Thyroid gland (tissue), 4 donors: Measurements from ENCODE around the gene SAMD5. TPM values are rescaled to one million over a fixed set of nuclear protein-coding genes. Genes with fewer than 3 reads are reported as not detected.

Source experiments
- DNase-seq, 2 donors: peaks; one replicate each; pipeline ENCODE4 v3.0.0-alpha.2; 2019
- H3K27ac ChIP-seq, 3 donors: fragments of 200-600 bp; sonication (generic); 1 replicate in 2 of 3; 2 replicates in 1 of 3; pipeline ENCODE4 v1.5.1; 2016 to 2019; ENCODE audit warnings: mild to moderate bottlenecking in 1 of 3, moderate library complexity in 1 of 3
- H3K27me3 ChIP-seq: fragments of 200-600 bp; sonication (generic); one replicate; pipeline ENCODE4 v1.5.1; 2019
- H3K36me3 ChIP-seq, 2 donors: fragments of 200-600 bp; sonication (generic); one replicate each; pipeline ENCODE4 v1.5.1; 2016 to 2019
- H3K4me1 ChIP-seq, 2 donors: fragments of 200-600 bp; sonication (generic); one replicate each; pipeline ENCODE4 v1.5.1; 2017 to 2019
- H3K4me3 ChIP-seq, 3 donors: fragments of 200-600 bp; sonication (generic); replicated peaks in 1 of 3; 1 replicate in 2 of 3; 2 replicates in 1 of 3; pipeline ENCODE4 v1.5.1; 2016; ENCODE audit warnings: mild to moderate bottlenecking in 1 of 3
- H3K9me3 ChIP-seq: fragments of 200-600 bp; sonication (generic); one replicate; pipeline ENCODE4 v1.5.1; 2017
- POLR2A ChIP-seq, 2 donors: fragments of 450-650 bp; IDR thresholded peaks; one replicate each; pipeline ENCODE4 v1.6.1; 2017; ENCODE audit warnings: antibody characterized with exemption in 2 of 2, mild to moderate bottlenecking in 2 of 2, moderate library complexity in 1 of 2
- WGBS, 2 donors: methylation state at CpG; one replicate each; pipeline ENCODE4 v1.1.5; 2017; 5-methylcytosine and 5-hydroxymethylcytosine counted together
- intact Hi-C: fragments of 100-400 bp; cut with DNase I; formaldehyde crosslinking; loops from one replicate; pipeline ENCODE4 v1.15.1; 2023
- total RNA-seq, 4 donors: library from RNA; depleted of rRNA; stranded (reverse); fragments of >200 nt; gene quantifications; one replicate each; pipeline ENCODE4 v1.2.3, GENCODE V29; 2016
- TF ChIP-seq, protein P1 (sequence below), 6 experiments: fragments of 200-600 bp in 3 of 6; fragments of 450-650 bp in 3 of 6; sonication (generic) in 3 of 6; IDR thresholded peaks; one replicate each; pipeline ENCODE4 v1.5.1; 2016 to 2019; ENCODE audit warnings: antibody characterized with exemption in 6 of 6, mild to moderate bottlenecking in 2 of 6, inconsistent platforms in 1 of 6, moderate library complexity in 1 of 6

SAMD5 gene
- total RNA-seq, 4 donors from 2014 or later = 2.0 to 8.9 (median 5.2) TPM

- Histone ChIP-seq H3K27me3 (no peaks in the 10 kb centered on the region), H3K4me3 (no peak overlapping the region), H3K4me1 (no peaks in the 10 kb centered on the region), H3K9me3 (no peaks in the 10 kb centered on the region), H3K27ac (no peak overlapping the region), H3K36me3 (no peaks in the 10 kb centered on the region)
- no peak for TF ChIP-seq POLR2A (IDR thresholded peaks at IDR 0.05)
- TF ChIP-seq, protein P1, sequence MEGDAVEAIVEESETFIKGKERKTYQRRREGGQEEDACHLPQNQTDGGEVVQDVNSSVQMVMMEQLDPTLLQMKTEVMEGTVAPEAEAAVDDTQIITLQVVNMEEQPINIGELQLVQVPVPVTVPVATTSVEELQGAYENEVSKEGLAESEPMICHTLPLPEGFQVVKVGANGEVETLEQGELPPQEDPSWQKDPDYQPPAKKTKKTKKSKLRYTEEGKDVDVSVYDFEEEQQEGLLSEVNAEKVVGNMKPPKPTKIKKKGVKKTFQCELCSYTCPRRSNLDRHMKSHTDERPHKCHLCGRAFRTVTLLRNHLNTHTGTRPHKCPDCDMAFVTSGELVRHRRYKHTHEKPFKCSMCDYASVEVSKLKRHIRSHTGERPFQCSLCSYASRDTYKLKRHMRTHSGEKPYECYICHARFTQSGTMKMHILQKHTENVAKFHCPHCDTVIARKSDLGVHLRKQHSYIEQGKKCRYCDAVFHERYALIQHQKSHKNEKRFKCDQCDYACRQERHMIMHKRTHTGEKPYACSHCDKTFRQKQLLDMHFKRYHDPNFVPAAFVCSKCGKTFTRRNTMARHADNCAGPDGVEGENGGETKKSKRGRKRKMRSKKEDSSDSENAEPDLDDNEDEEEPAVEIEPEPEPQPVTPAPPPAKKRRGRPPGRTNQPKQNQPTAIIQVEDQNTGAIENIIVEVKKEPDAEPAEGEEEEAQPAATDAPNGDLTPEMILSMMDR (IDR thresholded peaks at IDR 0.05) = no peak
- WGBS, 2 donors = 92 to 95% methylated on average over 2 of the region's 2 CpGs
- intact Hi-C loops = no loop called here
- DNase-seq = no peak
These were observed 62.2 kb downstream of the SAMD5 start for GRCh38 chr6:147570681-147571080.

- DNase-seq = no peak
These were observed 69.0 kb downstream of the SAMD5 start for GRCh38 chr6:147577488-147577887.

DNA sequence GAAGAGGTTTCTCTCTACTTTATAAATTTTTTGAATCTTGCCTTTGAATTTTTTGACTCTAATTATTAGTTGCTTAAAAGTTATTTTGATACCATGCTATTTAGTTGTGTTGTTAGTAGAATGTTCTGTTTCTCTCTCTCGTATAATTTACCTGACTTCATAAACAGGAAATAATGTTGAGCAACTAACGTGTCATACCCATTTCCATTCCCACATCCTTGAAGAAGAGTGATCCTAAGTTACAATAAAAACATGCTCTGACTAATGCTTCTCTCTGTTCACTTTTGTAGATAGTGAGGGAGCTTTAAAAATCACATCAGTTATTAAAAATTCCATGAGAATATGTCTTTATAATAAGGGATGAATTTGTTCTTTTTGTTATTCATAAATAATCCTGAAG is 69.7 kb downstream of the SAMD5 start:
- intact Hi-C loops = no loop called here
- TF ChIP-seq, protein P1 (IDR thresholded peaks at IDR 0.05) = no peak
- no peak for TF ChIP-seq POLR2A (IDR thresholded peaks at IDR 0.05)
- no peaks in the 10 kb centered on the region for H3K9me3 ChIP-seq
- no peak overlapping the region for H3K4me3 ChIP-seq
- DNase-seq = no peak
- no peaks in the 10 kb centered on the region for H3K36me3 ChIP-seq
- H3K27ac ChIP-seq = no peak overlapping the region
- H3K4me1 ChIP-seq = no peaks in the 10 kb centered on the region
- H3K27me3 ChIP-seq = no peaks in the 10 kb centered on the region
- 82 to 83% methylated on average over 2 of the region's 2 CpGs for WGBS, 2 donors

More at GRCh38 chr6:147577488-147577887, 69.0 kb downstream of the SAMD5 start:
- Histone ChIP-seq H3K4me3 (no peak overlapping the region), H3K27ac (no peak overlapping the region), H3K27me3 (no peaks in the 10 kb centered on the region), H3K36me3 (no peaks in the 10 kb centered on the region), H3K4me1 (no peaks in the 10 kb centered on the region), H3K9me3 (no peaks in the 10 kb centered on the region)
- TF ChIP-seq, protein P1 (IDR thresholded peaks at IDR 0.05) = no peak
- no peak for TF ChIP-seq POLR2A (IDR thresholded peaks at IDR 0.05)
- intact Hi-C loops = no loop called here

GRCh38 chr6:147578883-147579282 is 70.4 kb downstream of the SAMD5 start:
- no peaks in the 10 kb centered on the region for H3K27me3 ChIP-seq
- no peak overlapping the region for H3K27ac ChIP-seq
- no peak for TF ChIP-seq POLR2A (IDR thresholded peaks at IDR 0.05)
- TF ChIP-seq, protein P1 (IDR thresholded peaks at IDR 0.05) = no peak
- intact Hi-C loops = no loop called here
- H3K9me3 ChIP-seq = no peaks in the 10 kb centered on the region
- H3K36me3 ChIP-seq = no peaks in the 10 kb centered on the region
- no peak overlapping the region for H3K4me3 ChIP-seq
- WGBS, 2 donors = 89 to 93% methylated on average over 2 of the region's 2 CpGs
- no peak for DNase-seq
- H3K4me1 ChIP-seq = no peaks in the 10 kb centered on the region

GRCh38 chr6:147579667-147580066 is 71.2 kb downstream of the SAMD5 start:
- Histone ChIP-seq H3K9me3 (no peaks in the 10 kb centered on the region), H3K27ac (no peak overlapping the region), H3K36me3 (no peaks in the 10 kb centered on the region), H3K4me1 (no peaks in the 10 kb centered on the region), H3K27me3 (no peaks in the 10 kb centered on the region), H3K4me3 (no peak overlapping the region)
- DNase-seq = no peak
- 95 to 97% methylated on average over 3 of the region's 3 CpGs for WGBS, 2 donors
- intact Hi-C loops = no loop called here
- TF ChIP-seq, protein P1 (IDR thresholded peaks at IDR 0.05) = no peak
- TF ChIP-seq POLR2A (IDR thresholded peaks at IDR 0.05) = no peak
